OCI-LY3 (cell line): ENCODE results near the gene PXDN.

Experiments used
- CTCF ChIP-seq: fragments of 200-600, 300-600 bp; sonication (generic); IDR thresholded peaks from 2 replicates; pipeline ENCODE4 v1.5.1; 2014; ENCODE audit warnings: antibody characterized with exemption, low read length, low read depth
- EZH2phosphoT487 ChIP-seq: fragments of 200-600 bp; shearing (Covaris generic); IDR thresholded peaks from 2 replicates; pipeline ENCODE4 v1.6.1; 2018; ENCODE audit warnings: antibody characterized with exemption, mixed run types, low read depth

DNA sequence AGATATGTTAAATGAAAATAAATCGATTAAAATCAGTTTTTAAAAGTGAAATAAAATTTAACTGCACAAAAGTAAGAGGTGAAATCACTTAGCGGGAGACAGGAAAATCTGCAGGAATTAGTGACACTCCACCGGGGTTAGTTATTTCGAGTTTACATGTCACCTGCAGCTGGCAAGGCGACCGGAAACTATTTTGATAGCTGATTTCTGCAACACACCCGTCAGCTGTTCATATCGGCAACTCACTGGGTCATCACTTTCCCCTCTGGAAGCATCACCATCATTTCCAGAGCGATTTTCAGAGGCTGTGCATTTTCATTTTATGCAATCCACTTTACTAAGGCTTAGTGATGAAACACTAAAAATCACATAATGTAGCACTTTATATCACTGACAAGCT lies 52.9 kb downstream of the PXDN start:
- TF ChIP-seq EZH2phosphoT487 (no peak), CTCF (no peak)
